K562 (cell line): ENCODE results near the gene IFT172. TPM values are rescaled to one million over a fixed set of nuclear protein-coding genes. Genes with fewer than 3 reads are reported as not detected.

Experiments used
- ARID4B ChIP-seq: sonication (generic); formaldehyde crosslinking; IDR thresholded peaks from 2 replicates; pipeline ENCODE4 v1.8.0; 2022; ENCODE audit warnings: mild to moderate bottlenecking, missing genetic modification reagents
- CTCF ChIP-seq, 3 experiments: IDR thresholded peaks in 2 of 3; conservative IDR thresholded peaks in 1 of 3; 2 replicates each; pipeline ENCODE4 v1.5.1; 2011 to 2012; ENCODE audit warnings: low read length in 3 of 3, mild to moderate bottlenecking in 3 of 3, control low read depth in 2 of 3, improper control_type of control experiment in 1 of 3, inconsistent platforms in 1 of 3, low read depth in 1 of 3, mixed read lengths in 1 of 3, moderate library complexity in 1 of 3; ENCODE audit not compliant: insufficient read depth in 2 of 3
- ERF ChIP-seq: fragments of 450-650 bp; formaldehyde crosslinking; IDR thresholded peaks from 2 replicates; pipeline ENCODE4 v1.4.0; 2020; ENCODE audit warnings: mild to moderate bottlenecking, mixed read lengths
- HDAC1 ChIP-seq, 2 experiments: fragments of 450-650 bp; IDR thresholded peaks; 2 replicates each; pipeline ENCODE4 v1.6.1; 2016 to 2017; ENCODE audit warnings: inconsistent platforms in 1 of 2, mild to moderate bottlenecking in 1 of 2, moderate library complexity in 1 of 2
- POLR2A ChIP-seq: fragments of 450-650 bp; conservative IDR thresholded peaks from 2 replicates; pipeline ENCODE4 v1.6.1; 2016
- RBBP5 ChIP-seq: fragments of 200-600 bp; sonication (generic); IDR thresholded peaks from 2 replicates; pipeline ENCODE4 v1.6.1; 2012; ENCODE audit warnings: borderline replicate concordance, mild to moderate bottlenecking, low read length, control low read depth, inconsistent platforms; ENCODE audit not compliant: insufficient read depth, poor library complexity, severe bottlenecking
- RBM14 ChIP-seq: fragments of 200-400 bp; formaldehyde crosslinking; IDR thresholded peaks from 2 replicates; pipeline ENCODE4 v1.6.1; 2018; ENCODE audit warnings: low read depth, mild to moderate bottlenecking, low read length, moderate library complexity, borderline replicate concordance; ENCODE audit not compliant: insufficient read depth
- THAP12 ChIP-seq: fragments of 250-450 bp; sonication (Bioruptor Pico); IDR thresholded peaks from 2 replicates; pipeline ENCODE4 v1.9.0; 2021; ENCODE audit warnings: mild to moderate bottlenecking, inconsistent platforms
- THRB ChIP-seq: fragments of 450-650 bp; formaldehyde crosslinking; conservative IDR thresholded peaks from 2 replicates; pipeline ENCODE4 v1.4.0; 2022; ENCODE audit warnings: mild to moderate bottlenecking, missing genetic modification characterization
- TRIM24 ChIP-seq, 2 experiments: fragments of 450-650 bp; IDR thresholded peaks; 2 replicates each; pipeline ENCODE4 v1.6.1; 2016
- TSC22D4 ChIP-seq: fragments of 450-650 bp; IDR thresholded peaks from 2 replicates; pipeline ENCODE4 v1.6.1; 2016; ENCODE audit warnings: missing genetic modification characterization, missing biosample characterization, control low read depth
- U2AF1 ChIP-seq: fragments of 200-400 bp; formaldehyde crosslinking; optimal IDR thresholded peaks from 2 replicates; pipeline ENCODE3; 2017; ENCODE audit warnings: mild to moderate bottlenecking, low read depth, low read length, moderate library complexity
- ZNF165 ChIP-seq: fragments of 250-450 bp; sonication (Bioruptor Pico); IDR thresholded peaks from 2 replicates; pipeline ENCODE4 v1.4.0; 2020; ENCODE audit warnings: borderline replicate concordance
- polyA plus RNA-seq, 8 experiments: library from polyadenylated mRNA; depleted of rRNA in 4 of 8; stranded (reverse) in 5 of 8; unstranded in 3 of 8; fragments of >200 nt; fragmentation: Nextera tagmentation in 2 of 8; fragmentation: Illumina TruSeq in 1 of 8; extraction: Ambion mirVana in 2 of 8; extraction: Trizol in 1 of 8; gene quantifications; 2 replicates each; pipeline versions ENCODE4 v1.2.1 to v1.2.3, GENCODE V29; 2011 to 2014; ENCODE audit warnings: inconsistent platforms in 1 of 8, missing spikeins in 1 of 8
- total RNA-seq, 7 experiments: library from RNA; depleted of rRNA in 6 of 7; stranded (reverse); fragments of >200 nt in 6 of 7; fragmentation: Illumina TruSeq in 2 of 7; extraction: Trizol in 2 of 7; gene quantifications; 2 replicates each; pipeline versions ENCODE4 v1.2.1 to v1.2.3, GENCODE V29; 2011 to 2021; ENCODE audit warnings: low replicate concordance in 1 of 7
- TF ChIP-seq, protein P1 (sequence below): fragments of 450-650 bp; conservative IDR thresholded peaks from 2 replicates; pipeline ENCODE4 v1.6.1; 2016; ENCODE audit warnings: missing genetic modification characterization, low read depth, mild to moderate bottlenecking, missing compliant biosample characterization, moderate library complexity

Gene IFT172
- total and polyA plus RNA-seq, 9 of the 15 experiments (the other 6 are each of a cell fraction or from before 2014, with no cell fraction given), result 5.6 to 19.1 (median 13.5) TPM

GRCh38 chr2:27428213-27428977, 61.1 kb downstream of the IFT172 start, which contains the start of gene NRBP1 (continued):
- TF ChIP-seq TRIM24 (IDR thresholded peaks at IDR 0.05) (no peak; a peak in 1 of 4 replicates), ERF (CRISPR knock-in tag) (0 out of 2 replicates have a peak, but pooled peaks have one; percentile 27), CTCF (IDR thresholded peaks at IDR 0.05 in 2 of 3, conservative IDR thresholded peaks at IDR 0.05 in 1 of 3; ENCODE audit: insufficient read depth in 2 of 3, low read depth in 1 of 3, low read length in 3 of 3) (peak in 1 of 3 experiments; percentile 27; a peak in 1 of 6 replicates), RBBP5 (peak; percentile 61), U2AF1 (peak; percentile 80), THRB (CRISPR knock-in tag) (0 out of 2 replicates have a peak, but pooled peaks have one; percentile 59), POLR2A (peak; percentile 91), ZNF165 (CRISPR knock-in tag) (no peak), ARID4B (CRISPR knock-in tag) (peak; percentile 31; the same call in 1 of the 2 replicates), THAP12 (CRISPR knock-in tag) (peak; percentile 84), HDAC1 (IDR thresholded peaks at IDR 0.05) (peak in 1 of 2 experiments; percentile 72; a peak in 2 of 4 replicates), RBM14 (no peak), TSC22D4 (tag) (no peak)
- TF ChIP-seq, protein P1, sequence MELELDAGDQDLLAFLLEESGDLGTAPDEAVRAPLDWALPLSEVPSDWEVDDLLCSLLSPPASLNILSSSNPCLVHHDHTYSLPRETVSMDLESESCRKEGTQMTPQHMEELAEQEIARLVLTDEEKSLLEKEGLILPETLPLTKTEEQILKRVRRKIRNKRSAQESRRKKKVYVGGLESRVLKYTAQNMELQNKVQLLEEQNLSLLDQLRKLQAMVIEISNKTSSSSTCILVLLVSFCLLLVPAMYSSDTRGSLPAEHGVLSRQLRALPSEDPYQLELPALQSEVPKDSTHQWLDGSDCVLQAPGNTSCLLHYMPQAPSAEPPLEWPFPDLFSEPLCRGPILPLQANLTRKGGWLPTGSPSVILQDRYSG (tag), result no peak
